ENCODE measurements around the gene FAM9C.

DNA sequence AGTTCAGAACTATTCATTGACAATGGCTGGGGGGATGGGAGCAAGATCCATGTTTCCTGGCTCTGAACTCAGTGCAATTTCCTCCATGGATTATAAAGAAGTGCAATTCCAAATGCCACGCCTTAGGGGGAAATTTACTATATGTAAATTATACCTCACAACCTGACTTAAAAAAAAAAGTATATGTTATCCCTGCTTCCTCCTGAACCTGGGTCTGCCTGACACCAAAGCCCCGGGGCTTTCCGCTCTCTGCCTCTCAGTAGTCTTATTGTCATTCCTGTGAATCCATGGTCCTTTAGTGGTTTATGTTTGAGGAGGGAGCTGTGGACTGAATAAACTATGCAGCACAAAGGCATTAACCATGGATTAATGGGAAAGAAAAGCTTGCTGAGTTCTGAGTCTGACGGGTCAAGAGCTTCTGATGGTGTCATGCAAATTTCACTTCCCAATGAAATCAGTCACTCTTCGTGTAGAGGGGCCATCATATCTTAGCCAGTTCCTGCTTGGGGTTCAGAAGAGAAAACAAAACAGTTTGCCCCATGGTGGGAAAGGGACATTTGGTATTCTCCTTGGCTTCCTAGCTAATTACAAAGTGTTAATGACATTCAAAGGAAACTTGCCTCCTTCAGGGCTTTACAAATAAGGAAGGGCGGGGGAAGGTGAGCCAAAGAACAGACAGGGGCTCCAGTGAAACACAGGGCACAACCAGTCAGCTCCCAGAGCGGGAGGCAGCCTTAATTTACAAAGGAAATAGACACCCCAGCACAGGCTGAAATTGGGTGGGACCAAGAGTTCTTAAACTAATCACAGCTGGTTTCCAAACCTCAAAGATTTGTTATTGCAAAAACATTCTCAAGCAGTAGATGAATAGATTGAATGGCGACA, 14.3 kb downstream of the FAM9C start:
- no peak for TF ChIP-seq POLR2A (IDR thresholded peaks at IDR 0.05)
- TF ChIP-seq, protein P1, sequence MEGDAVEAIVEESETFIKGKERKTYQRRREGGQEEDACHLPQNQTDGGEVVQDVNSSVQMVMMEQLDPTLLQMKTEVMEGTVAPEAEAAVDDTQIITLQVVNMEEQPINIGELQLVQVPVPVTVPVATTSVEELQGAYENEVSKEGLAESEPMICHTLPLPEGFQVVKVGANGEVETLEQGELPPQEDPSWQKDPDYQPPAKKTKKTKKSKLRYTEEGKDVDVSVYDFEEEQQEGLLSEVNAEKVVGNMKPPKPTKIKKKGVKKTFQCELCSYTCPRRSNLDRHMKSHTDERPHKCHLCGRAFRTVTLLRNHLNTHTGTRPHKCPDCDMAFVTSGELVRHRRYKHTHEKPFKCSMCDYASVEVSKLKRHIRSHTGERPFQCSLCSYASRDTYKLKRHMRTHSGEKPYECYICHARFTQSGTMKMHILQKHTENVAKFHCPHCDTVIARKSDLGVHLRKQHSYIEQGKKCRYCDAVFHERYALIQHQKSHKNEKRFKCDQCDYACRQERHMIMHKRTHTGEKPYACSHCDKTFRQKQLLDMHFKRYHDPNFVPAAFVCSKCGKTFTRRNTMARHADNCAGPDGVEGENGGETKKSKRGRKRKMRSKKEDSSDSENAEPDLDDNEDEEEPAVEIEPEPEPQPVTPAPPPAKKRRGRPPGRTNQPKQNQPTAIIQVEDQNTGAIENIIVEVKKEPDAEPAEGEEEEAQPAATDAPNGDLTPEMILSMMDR (IDR thresholded peaks at IDR 0.05) = no peak

Measured in Peyer's patch (tissue), 4 donors.